ENCODE measurements around the gene RDH11.

Gene RDH11

GRCh38 chr14:67733616-67734015 lies 38.1 kb upstream of the RDH11 start:
- Histone ChIP-seq H3K4me3 (no peak overlapping the region), H3K27ac (no peak overlapping the region)
- DNase-seq (ENCODE audit: low spot score) = no peak
- no peak for TF ChIP-seq CTCF (IDR thresholded peaks at IDR 0.05)

GRCh38 chr14:67729072-67729885 lies 33.7 kb upstream of the RDH11 start:
- Histone ChIP-seq H3K4me3 (no peak overlapping the region), H3K27ac (no peak overlapping the region)
- no peak for TF ChIP-seq CTCF (IDR thresholded peaks at IDR 0.05)
- DNase-seq (ENCODE audit: low spot score) = no peak

GRCh38 chr14:67728258-67728657 lies 32.7 kb upstream of the RDH11 start:
- Histone ChIP-seq H3K27ac (no peak overlapping the region), H3K4me3 (no peak overlapping the region)
- TF ChIP-seq CTCF (IDR thresholded peaks at IDR 0.05) = no peak
- DNase-seq (ENCODE audit: low spot score) = no peak

- TF ChIP-seq CTCF (IDR thresholded peaks at IDR 0.05) = no peak
- Histone ChIP-seq H3K27ac (no peak overlapping the region), H3K4me3 (no peak overlapping the region)
- DNase-seq (ENCODE audit: low spot score) = no peak
These were observed 31.8 kb upstream of the RDH11 start for GRCh38 chr14:67727361-67727760.

- TF ChIP-seq CTCF (IDR thresholded peaks at IDR 0.05) = no peak
- no peak for DNase-seq (ENCODE audit: low spot score)
- H3K27ac ChIP-seq = no peak overlapping the region
- H3K4me3 ChIP-seq = no peak overlapping the region
These were observed 29.6 kb upstream of the RDH11 start for GRCh38 chr14:67725171-67725570.

GRCh38 chr14:67722293-67722692 lies 26.7 kb upstream of the RDH11 start:
- peak overlapping the region; percentile 17 for H3K4me3 ChIP-seq
- DNase-seq (ENCODE audit: low spot score) = no peak
- TF ChIP-seq CTCF (IDR thresholded peaks at IDR 0.05) = no peak
- no peak overlapping the region for H3K27ac ChIP-seq

GRCh38 chr14:67721875-67722274 lies 26.3 kb upstream of the RDH11 start:
- no peak overlapping the region for H3K4me3 ChIP-seq
- no peak for TF ChIP-seq CTCF (IDR thresholded peaks at IDR 0.05)
- H3K27ac ChIP-seq = no peak overlapping the region
- DNase-seq (ENCODE audit: low spot score) = no peak

Data from coronary artery (tissue), 2 donors.